Mucosa of rectum (tissue), 2 donors: ENCODE data around the gene CPA1.
A peak's percentile ranks its signal among the peaks of the same experiment; 100 is the strongest.

Source experiments
- H3K27ac ChIP-seq, 2 donors: one replicate each; pipeline ENCODE4 v1.7.0; 2013; ENCODE audit warnings: inconsistent platforms in 2 of 2, low read depth in 2 of 2, low read length in 2 of 2
- H3K27me3 ChIP-seq, 2 donors: one replicate each; pipeline ENCODE4 v1.7.0; 2013; ENCODE audit warnings: low read length in 2 of 2; ENCODE audit not compliant: control insufficient read depth in 2 of 2, insufficient read depth in 2 of 2
- H3K36me3 ChIP-seq, 2 donors: one replicate each; pipeline ENCODE4 v1.7.0; 2013; ENCODE audit warnings: low read length in 2 of 2; ENCODE audit not compliant: control insufficient read depth in 2 of 2, insufficient read depth in 2 of 2
- H3K4me1 ChIP-seq, 2 donors: one replicate each; pipeline ENCODE4 v1.7.0; 2013; ENCODE audit warnings: low read length in 2 of 2, mild to moderate bottlenecking in 1 of 2; ENCODE audit not compliant: control insufficient read depth in 2 of 2, insufficient read depth in 2 of 2
- H3K4me3 ChIP-seq, 2 donors: one replicate each; pipeline ENCODE4 v1.7.0; 2013; ENCODE audit warnings: low read length in 2 of 2
- H3K9ac ChIP-seq, 2 donors: one replicate each; pipeline ENCODE4 v1.7.0; 2013; ENCODE audit warnings: low read length in 2 of 2, low read depth in 1 of 2, mild to moderate bottlenecking in 1 of 2
- H3K9me3 ChIP-seq, 2 donors: one replicate each; pipeline ENCODE4 v1.7.0; 2013; ENCODE audit warnings: low read length in 2 of 2; ENCODE audit not compliant: control insufficient read depth in 2 of 2
- donor health status: healthy.
- donor health status: Normal muscosa, but diverticular disease.

The CPA1 gene

GRCh38 chr7:130365088-130365487 is 15.2 kb upstream of the CPA1 start:
- Histone ChIP-seq H3K9me3 (no peaks in the 10 kb centered on the region), H3K27me3 (no peaks in the 10 kb centered on the region), H3K4me1 (peaks cover 5 to 6% of the 10 kb centered on the region in 2 donors), H3K36me3 (no peaks in the 10 kb centered on the region), H3K9ac (no peak overlapping the region), H3K27ac (no peak overlapping the region), H3K4me3 (no peak overlapping the region)

GRCh38 chr7:130365511-130366441 is 14.5 kb upstream of the CPA1 start:
- no peaks in the 10 kb centered on the region for H3K27me3 ChIP-seq
- no peaks in the 10 kb centered on the region for H3K9me3 ChIP-seq
- peaks cover 5 to 6% of the 10 kb centered on the region in 2 donors for H3K4me1 ChIP-seq
- no peaks in the 10 kb centered on the region for H3K36me3 ChIP-seq
- H3K9ac ChIP-seq, result no peak overlapping the region
- no peak overlapping the region for H3K27ac ChIP-seq
- no peak overlapping the region for H3K4me3 ChIP-seq

GRCh38 chr7:130366564-130366963 is 13.7 kb upstream of the CPA1 start:
- H3K27ac ChIP-seq, result no peak overlapping the region

GRCh38 chr7:130367088-130367755 is 13.1 kb upstream of the CPA1 start:
- Histone ChIP-seq H3K4me1 (peaks cover 5 to 6% of the 10 kb centered on the region in 2 donors), H3K9ac (no peak overlapping the region), H3K4me3 (no peak overlapping the region), H3K27ac (no peak overlapping the region), H3K27me3 (no peaks in the 10 kb centered on the region), H3K36me3 (no peaks in the 10 kb centered on the region), H3K9me3 (no peaks in the 10 kb centered on the region)

More at GRCh38 chr7:130366564-130366963, 13.7 kb upstream of the CPA1 start:
- H3K4me1 ChIP-seq, result peaks cover 5 to 6% of the 10 kb centered on the region in 2 donors
- H3K9ac ChIP-seq, result no peak overlapping the region
- no peak overlapping the region for H3K4me3 ChIP-seq
- no peaks in the 10 kb centered on the region for H3K9me3 ChIP-seq
- H3K27me3 ChIP-seq, result no peaks in the 10 kb centered on the region
- H3K36me3 ChIP-seq, result no peaks in the 10 kb centered on the region

- no peaks in the 10 kb centered on the region for H3K27me3 ChIP-seq
- H3K36me3 ChIP-seq, result no peaks in the 10 kb centered on the region
- peaks cover 5 to 6% of the 10 kb centered on the region in 2 donors for H3K4me1 ChIP-seq
- no peaks in the 10 kb centered on the region for H3K9me3 ChIP-seq
- H3K4me3 ChIP-seq, result no peak overlapping the region
- no peak overlapping the region for H3K9ac ChIP-seq
- H3K27ac ChIP-seq, result peak overlapping the region in 1 of 2 donors; percentile 48
Observed at GRCh38 chr7:130367836-130368746, 12.2 kb upstream of the CPA1 start.

- Histone ChIP-seq H3K4me1 (peaks cover 6 to 7% of the 10 kb centered on the region in 2 donors), H3K4me3 (no peak overlapping the region), H3K9me3 (no peaks in the 10 kb centered on the region), H3K9ac (no peak overlapping the region), H3K27me3 (no peaks in the 10 kb centered on the region), H3K27ac (peak overlapping the region; percentile 32 to 48), H3K36me3 (no peaks in the 10 kb centered on the region)
Observed at GRCh38 chr7:130369110-130369711, 11.1 kb upstream of the CPA1 start.

- Histone ChIP-seq H3K9me3 (no peaks in the 10 kb centered on the region), H3K27ac (peak overlapping the region in 1 of 2 donors; percentile 1), H3K4me1 (peaks cover 6 to 7% of the 10 kb centered on the region in 2 donors), H3K36me3 (no peaks in the 10 kb centered on the region), H3K9ac (no peak overlapping the region), H3K27me3 (no peaks in the 10 kb centered on the region), H3K4me3 (no peak overlapping the region)
Observed at GRCh38 chr7:130369831-130370550, 10.3 kb upstream of the CPA1 start.

GRCh38 chr7:130371046-130371445 is 9.2 kb upstream of the CPA1 start:
- Histone ChIP-seq H3K27me3 (no peaks in the 10 kb centered on the region), H3K36me3 (no peaks in the 10 kb centered on the region), H3K4me1 (peaks cover 4 to 7% of the 10 kb centered on the region in 2 donors), H3K27ac (no peak overlapping the region), H3K9me3 (no peaks in the 10 kb centered on the region), H3K4me3 (no peak overlapping the region), H3K9ac (no peak overlapping the region)
